Naive thymus-derived CD8-positive, alpha-beta T cell (primary cell): ENCODE results near the gene TMEM209. TPM values are rescaled to one million over a fixed set of nuclear protein-coding genes. Genes with fewer than 3 reads are reported as not detected.

Experiments used
- ATAC-seq, 2 donors: fragments of 150-1000 bp; cut with Tn5 transposase in 1 of 2; sonication (Bioruptor Pico), chemical (Tn5 transposase) in 1 of 2; 1 replicate in 1 of 2; 2 replicates in 1 of 2; pipeline ENCODE4 v1.10.0; 2021; ENCODE audit warnings: mild to moderate bottlenecking in 2 of 2, moderate library complexity in 2 of 2
- POLR2A ChIA-PET: fragments of 350-600 bp; sonication (Branson Sonifier 250); formaldehyde crosslinking; loops from one replicate; lab custom pipeline; 2021; ENCODE audit warnings: antibody characterized with exemption; lab: Charles Lee
- DNase-seq, 10 donors: peaks; one replicate each; pipeline versions ENCODE4 v3.0.0 to v3.0.0-alpha.2; 2020 to 2022
- H3K27ac Mint-ChIP-seq, 10 donors: one replicate each; pipeline ENCODE4 v1.8.0; 2020 to 2022; ENCODE audit warnings: mild to moderate bottlenecking in 10 of 10, mixed read lengths in 10 of 10, moderate library complexity in 4 of 10, inconsistent platforms in 1 of 10
- H3K27me3 Mint-ChIP-seq, 5 donors: one replicate each; pipeline ENCODE4 v1.8.0; 2021 to 2022; ENCODE audit warnings: mixed read lengths in 5 of 5
- H3K36me3 Mint-ChIP-seq, 3 donors: one replicate each; pipeline ENCODE4 v1.8.0; 2020 to 2022; ENCODE audit warnings: mixed read lengths in 3 of 3, mild to moderate bottlenecking in 2 of 3, inconsistent platforms in 1 of 3
- H3K4me1 Mint-ChIP-seq, 4 donors: one replicate each; pipeline ENCODE4 v1.8.0; 2021 to 2022; ENCODE audit warnings: mixed read lengths in 4 of 4
- H3K4me3 Mint-ChIP-seq, 10 donors: one replicate each; pipeline ENCODE4 v1.8.0; 2020 to 2022; ENCODE audit warnings: mild to moderate bottlenecking in 10 of 10, mixed read lengths in 10 of 10, moderate library complexity in 6 of 10, inconsistent platforms in 1 of 10
- H3K9me3 Mint-ChIP-seq, 9 donors: one replicate each; pipeline ENCODE4 v1.8.0; 2020 to 2022; ENCODE audit warnings: mixed read lengths in 9 of 9, mild to moderate bottlenecking in 3 of 9, inconsistent platforms in 1 of 9, moderate library complexity in 1 of 9
- polyA plus RNA-seq, 3 donors: library from polyadenylated mRNA; unstranded; fragments of 300-500 nt; fragmentation: Illumina TruSeq; gene quantifications; one replicate each; pipeline ENCODE4 v1.2.3, GENCODE V29; 2021
- total RNA-seq, 8 experiments: library from RNA in 2 of 8; stranded (reverse) in 2 of 8; gene quantifications; one replicate each; pipeline ENCODE4 v1.2.3 and lab custom pipeline; 2021 to 2026

The TMEM209 gene
- total and polyA plus RNA-seq, 5 experiments from 2014 or later, result 36.9 to 44.3 (median 40.8) TPM

- Mint-ChIP-seq H3K36me3 (no peaks in the 10 kb centered on the region), H3K9me3 (no peaks in the 10 kb centered on the region), H3K4me3 (no peak overlapping the region), H3K4me1 (peaks cover 3 to 38% (median 11%) of the 10 kb centered on the region in 4 donors), H3K27ac (peak overlapping the region in 1 of 10 donors; percentile 59), H3K27me3 (peaks cover 0 to 7% (median 0%) of the 10 kb centered on the region in 5 donors)
- ATAC-seq (no peak), DNase-seq (no peak)
- POLR2A ChIA-PET, result no interaction called here
Measured at GRCh38 chr7:130145424-130146100, 59.6 kb downstream of the TMEM209 start.

- Mint-ChIP-seq H3K27me3 (peaks cover 0 to 2% (median 0%) of the 10 kb centered on the region in 5 donors), H3K27ac (peak overlapping the region in 1 of 10 donors; percentile 41), H3K9me3 (no peaks in the 10 kb centered on the region), H3K4me3 (no peak overlapping the region), H3K36me3 (no peaks in the 10 kb centered on the region), H3K4me1 (peaks cover 3 to 35% (median 13%) of the 10 kb centered on the region in 4 donors)
- DNase-seq (no peak), ATAC-seq (no peak)
- POLR2A ChIA-PET, result interaction anchor here (0.6 kb wide), 1 partner anchor 76 kb away, joined by 4 read pairs; no protein-coding TSS in a partner anchor
Measured at GRCh38 chr7:130144312-130145171, 60.7 kb downstream of the TMEM209 start.

DNA sequence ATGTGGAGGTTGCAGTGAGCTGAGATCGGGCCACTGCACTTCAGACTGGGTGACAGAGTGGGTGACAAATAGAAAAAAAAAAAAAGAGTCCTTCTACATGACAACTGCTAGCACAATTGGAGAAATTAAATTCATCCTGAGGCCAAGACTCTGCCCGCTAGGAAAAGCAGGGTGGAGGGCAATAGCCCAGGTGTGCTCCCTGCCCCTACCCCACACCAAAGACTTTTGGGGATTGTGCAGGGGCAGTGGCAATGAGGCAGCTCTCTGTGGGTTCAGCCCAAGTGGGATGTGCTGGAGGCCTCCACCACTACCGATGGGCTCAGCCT, 61.3 kb downstream of the TMEM209 start:
- ATAC-seq (no peak), DNase-seq (no peak)
- H3K4me1 Mint-ChIP-seq, result peaks cover 5 to 36% (median 15%) of the 10 kb centered on the region in 4 donors
- POLR2A ChIA-PET, result interaction anchor here (0.6 kb wide), 1 partner anchor 75 kb away, joined by 4 read pairs; no protein-coding TSS in a partner anchor
- H3K27ac Mint-ChIP-seq, result no peak overlapping the region
- H3K36me3 Mint-ChIP-seq, result peaks cover 0 to 1% (median 0%) of the 10 kb centered on the region in 3 donors
- H3K4me3 Mint-ChIP-seq, result no peak overlapping the region
- peaks cover 0 to 2% (median 0%) of the 10 kb centered on the region in 5 donors for H3K27me3 Mint-ChIP-seq
- H3K9me3 Mint-ChIP-seq, result no peaks in the 10 kb centered on the region

- DNase-seq, result no peak
- Mint-ChIP-seq H3K27ac (peak overlapping the region in 4 of 10 donors; percentile 6 to 78 (median 56)), H3K36me3 (peaks cover 0 to 3% (median 0%) of the 10 kb centered on the region in 3 donors), H3K9me3 (no peaks in the 10 kb centered on the region), H3K27me3 (peaks cover 0 to 2% (median 0%) of the 10 kb centered on the region in 5 donors), H3K4me1 (peaks cover 5 to 36% (median 16%) of the 10 kb centered on the region in 4 donors), H3K4me3 (peak overlapping the region in 4 of 10 donors; percentile 42 to 79 (median 55))
- ATAC-seq, result no peak
- POLR2A ChIA-PET, result interaction anchor here (1.0 kb wide), 1 partner anchor 344 kb away, joined by 3 read pairs; no protein-coding TSS in a partner anchor
Measured at GRCh38 chr7:130143334-130143732, 61.9 kb downstream of the TMEM209 start.

DNA sequence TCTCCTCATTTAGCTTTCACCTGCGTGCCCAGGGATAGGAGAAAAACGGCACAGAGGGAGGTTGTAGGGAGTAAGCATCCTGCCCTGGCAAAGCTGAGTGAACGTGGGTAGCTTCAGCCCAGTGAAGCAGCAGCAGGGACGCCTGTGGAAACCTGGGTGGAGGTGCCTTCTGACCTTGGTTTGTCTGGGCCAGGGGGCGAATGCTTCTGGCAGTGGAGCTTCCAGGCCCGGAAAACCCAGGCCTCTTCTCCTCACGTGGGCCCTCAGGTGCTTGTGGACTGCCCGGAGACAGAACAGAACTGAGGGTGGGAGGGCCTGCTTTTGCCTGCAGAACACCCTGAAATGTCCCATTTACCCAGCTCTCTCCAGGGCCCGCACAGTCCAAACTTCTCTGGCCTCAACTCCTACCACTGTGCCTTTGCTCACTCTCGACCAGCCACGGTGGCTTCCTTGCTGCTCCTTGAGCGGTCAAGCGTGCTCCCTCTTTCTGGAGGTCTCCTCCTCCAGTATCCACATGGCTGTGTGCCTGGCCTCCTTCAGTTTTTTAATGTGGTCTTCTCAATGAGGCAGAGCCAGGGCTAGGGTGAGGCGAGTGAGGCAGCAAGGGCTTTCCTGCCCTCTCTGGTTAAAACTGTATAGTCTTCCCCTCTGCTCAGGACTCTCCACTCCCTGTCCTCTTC, 62.4 kb downstream of the TMEM209 start:
- peaks cover 0 to 4% (median 0%) of the 10 kb centered on the region in 3 donors for H3K36me3 Mint-ChIP-seq
- no peaks in the 10 kb centered on the region for H3K27me3 Mint-ChIP-seq
- POLR2A ChIA-PET, result interaction anchor here (0.7 to 3.2 kb wide), 3 partner anchors 63 to 1297 kb away, joined by 3 to 20 read pairs (median 3); partner anchors contain the start of gene TMEM209
- H3K9me3 Mint-ChIP-seq, result no peaks in the 10 kb centered on the region
- DNase-seq (no peak), ATAC-seq (no peak)
- peak overlapping the region in 7 of 10 donors; percentile 4 to 78 (median 38) for H3K27ac Mint-ChIP-seq
- peak overlapping the region; percentile 19 to 79 (median 54) for H3K4me3 Mint-ChIP-seq
- H3K4me1 Mint-ChIP-seq, result peaks cover 5 to 32% (median 16%) of the 10 kb centered on the region in 4 donors

DNA sequence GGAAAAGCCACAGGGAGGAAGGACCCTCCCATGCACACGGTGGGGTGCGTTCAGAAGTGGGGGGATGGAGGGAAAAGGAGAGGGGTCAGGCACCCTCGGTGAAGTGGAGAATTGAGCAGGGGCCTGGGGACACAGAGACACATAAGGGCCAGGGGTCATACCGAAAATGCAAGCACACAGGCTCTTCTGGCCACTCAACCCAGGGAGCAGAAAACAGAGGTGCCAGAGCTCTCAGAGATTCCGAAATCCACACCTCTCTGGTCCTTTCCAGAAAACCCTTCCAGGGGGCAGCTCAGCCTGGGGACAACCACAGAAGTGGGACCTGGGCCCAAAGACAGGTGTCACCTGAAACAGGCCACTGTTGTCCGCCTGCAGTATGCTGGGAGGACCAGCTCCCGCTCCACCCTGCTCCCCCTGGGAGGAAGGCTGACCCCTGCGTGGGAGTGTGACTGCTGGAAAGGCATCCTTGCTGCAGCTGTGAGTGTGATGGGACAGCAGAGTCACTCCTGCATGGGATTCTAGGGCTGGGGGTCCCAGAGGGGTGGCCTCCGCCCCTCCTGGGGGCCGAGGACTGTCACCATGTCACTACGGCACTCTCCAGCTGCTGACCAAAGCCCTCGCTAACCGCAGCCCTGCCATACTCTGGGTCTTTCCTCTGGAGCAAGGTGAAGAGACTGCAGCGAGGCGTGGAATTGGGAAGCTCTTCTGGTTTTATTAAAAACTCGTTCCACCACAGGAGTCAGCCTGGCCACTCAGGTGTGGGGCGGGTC, 63.1 kb downstream of the TMEM209 start:
- ATAC-seq (no peak), DNase-seq (no peak)
- Mint-ChIP-seq H3K4me3 (peak overlapping the region; percentile 78 to 88 (median 82)), H3K9me3 (no peaks in the 10 kb centered on the region), H3K4me1 (peaks cover 5 to 32% (median 16%) of the 10 kb centered on the region in 4 donors), H3K27ac (peak overlapping the region in 9 of 10 donors; percentile 34 to 91 (median 83)), H3K27me3 (no peaks in the 10 kb centered on the region), H3K36me3 (peaks cover 0 to 7% (median 0%) of the 10 kb centered on the region in 3 donors)
- POLR2A ChIA-PET, result interaction anchor here (0.7 to 3.2 kb wide), 6 partner anchors 9 to 1297 kb away, joined by 3 to 20 read pairs (median 3); partner anchors contain the start of genes KLHDC10 and TMEM209

GRCh38 chr7:130141161-130141883, 63.9 kb downstream of the TMEM209 start:
- POLR2A ChIA-PET, result interaction anchor here (0.6 to 3.2 kb wide), 6 partner anchors 10 to 71 kb away, joined by 3 to 20 read pairs (median 3); partner anchors contain the start of genes KLHDC10 and TMEM209
- no peaks in the 10 kb centered on the region for H3K27me3 Mint-ChIP-seq
- peaks cover 5 to 35% (median 17%) of the 10 kb centered on the region in 4 donors for H3K4me1 Mint-ChIP-seq
- no peaks in the 10 kb centered on the region for H3K9me3 Mint-ChIP-seq
- peak; percentile 80 to 82 for ATAC-seq
- DNase-seq, result peak in 9 of 10 donors; percentile 25 to 71 (median 48)
- peak overlapping the region; percentile 78 to 88 (median 82) for H3K4me3 Mint-ChIP-seq
- peaks cover under 1 to 7% (median 2%) of the 10 kb centered on the region in 3 donors for H3K36me3 Mint-ChIP-seq
- peak overlapping the region; percentile 15 to 91 (median 75) for H3K27ac Mint-ChIP-seq

GRCh38 chr7:130140551-130141160, 64.5 kb downstream of the TMEM209 start:
- Mint-ChIP-seq H3K9me3 (no peaks in the 10 kb centered on the region), H3K27me3 (no peaks in the 10 kb centered on the region), H3K4me3 (peak overlapping the region; percentile 78 to 88 (median 82)), H3K4me1 (peaks cover 9 to 39% (median 23%) of the 10 kb centered on the region in 4 donors), H3K27ac (peak overlapping the region in 9 of 10 donors; percentile 11 to 91 (median 83)), H3K36me3 (peaks cover 6 to 13% (median 9%) of the 10 kb centered on the region in 3 donors)
- ATAC-seq (no peak), DNase-seq (no peak)
- POLR2A ChIA-PET, result interaction anchor here (0.6 to 3.2 kb wide), 5 partner anchors 10 to 70 kb away, joined by 3 to 20 read pairs (median 3); partner anchors contain the start of genes KLHDC10 and TMEM209

- POLR2A ChIA-PET, result no interaction called here
- no peaks in the 10 kb centered on the region for H3K9me3 Mint-ChIP-seq
- no peak for DNase-seq
- peak overlapping the region in 5 of 10 donors; percentile 28 to 79 (median 59) for H3K27ac Mint-ChIP-seq
- H3K36me3 Mint-ChIP-seq, result peaks cover 6 to 21% (median 20%) of the 10 kb centered on the region in 3 donors
- ATAC-seq, result no peak
- H3K4me1 Mint-ChIP-seq, result peaks cover 9 to 35% (median 22%) of the 10 kb centered on the region in 4 donors
- no peaks in the 10 kb centered on the region for H3K27me3 Mint-ChIP-seq
- peak overlapping the region in 9 of 10 donors; percentile 10 to 81 (median 60) for H3K4me3 Mint-ChIP-seq
Measured at GRCh38 chr7:130139193-130139960, 65.8 kb downstream of the TMEM209 start.

- no peak overlapping the region for H3K4me3 Mint-ChIP-seq
- peaks cover 9 to 27% (median 22%) of the 10 kb centered on the region in 4 donors for H3K4me1 Mint-ChIP-seq
- ATAC-seq (no peak), DNase-seq (no peak)
- no peaks in the 10 kb centered on the region for H3K9me3 Mint-ChIP-seq
- H3K27me3 Mint-ChIP-seq, result no peaks in the 10 kb centered on the region
- no peak overlapping the region for H3K27ac Mint-ChIP-seq
- H3K36me3 Mint-ChIP-seq, result peaks cover 6 to 34% (median 28%) of the 10 kb centered on the region in 3 donors
- POLR2A ChIA-PET, result no interaction called here
Measured at GRCh38 chr7:130137207-130137606, 68.0 kb downstream of the TMEM209 start.
